HepG2 (cell line): ENCODE measurements around the gene TTC5. TPM values are rescaled to one million over a fixed set of nuclear protein-coding genes. Genes with fewer than 3 reads are reported as not detected.

Experiments
- CAMTA2 ChIP-seq: sonication (generic); formaldehyde crosslinking; IDR thresholded peaks from 2 replicates; pipeline ENCODE4 v1.4.0; 2020; ENCODE audit warnings: mild to moderate bottlenecking, missing genetic modification reagents, borderline replicate concordance
- EEA1 ChIP-seq: sonication (generic); formaldehyde crosslinking; IDR thresholded peaks from 2 replicates; pipeline ENCODE4 v1.5.1; 2020; ENCODE audit warnings: mild to moderate bottlenecking, missing genetic modification reagents, borderline replicate concordance
- FOXJ3 ChIP-seq: sonication (generic); formaldehyde crosslinking; IDR thresholded peaks from 2 replicates; pipeline ENCODE4 v1.4.0; 2020; ENCODE audit warnings: missing genetic modification reagents, mild to moderate bottlenecking, borderline replicate concordance
- HCFC1 ChIP-seq: fragments of 150-350 bp; IDR thresholded peaks from 2 replicates; pipeline ENCODE4 v1.6.1; 2014; ENCODE audit warnings: low read depth, low read length
- PHB2 ChIP-seq: fragments of 450-650 bp; IDR thresholded peaks from 2 replicates; pipeline ENCODE4 v1.6.1; 2018; ENCODE audit not compliant: partially characterized antibody
- SAFB2 ChIP-seq: sonication (generic); formaldehyde crosslinking; IDR thresholded peaks from 2 replicates; pipeline ENCODE4 v1.5.1; 2020; ENCODE audit warnings: missing genetic modification reagents, low read depth, mild to moderate bottlenecking, borderline replicate concordance
- ZNF3 ChIP-seq: IDR thresholded peaks from 2 replicates; pipeline ENCODE4 v1.7.0; 2017; ENCODE audit warnings: inconsistent platforms
- ZNF468 ChIP-seq: sonication (generic); formaldehyde crosslinking; IDR thresholded peaks from 2 replicates; pipeline ENCODE4 v1.8.0; 2022; ENCODE audit warnings: mild to moderate bottlenecking, moderate library complexity, missing genetic modification reagents
- ZNF652 ChIP-seq: IDR thresholded peaks from 2 replicates; pipeline ENCODE4 v1.6.1; 2016; ENCODE audit warnings: low read depth, borderline replicate concordance
- ZNF766 ChIP-seq: sonication (generic); formaldehyde crosslinking; IDR thresholded peaks from 2 replicates; pipeline ENCODE4 v1.5.0; 2020; ENCODE audit warnings: missing genetic modification reagents, borderline replicate concordance
- polyA plus RNA-seq, 8 experiments: library from polyadenylated mRNA; depleted of rRNA in 3 of 8; stranded (reverse) in 7 of 8; unstranded in 1 of 8; fragments of >200 nt; fragmentation: Illumina TruSeq in 4 of 8; extraction: Trizol in 4 of 8; gene quantifications; 2 replicates each; pipeline versions ENCODE4 v1.2.1 to v1.2.3, GENCODE V29; 2011 to 2016; ENCODE audit warnings: low read depth in 4 of 8, missing spikeins in 1 of 8, mixed read lengths in 1 of 8; ENCODE audit not compliant: insufficient read depth in 1 of 8
- total RNA-seq, 5 experiments: library from RNA; depleted of rRNA; stranded (reverse); fragments of >200 nt; fragmentation: Illumina TruSeq; extraction: Trizol; gene quantifications; 2 replicates each; pipeline ENCODE4 v1.2.3, GENCODE V29; 2016; ENCODE audit warnings: low read depth in 1 of 5
- TF ChIP-seq, protein P1 (sequence below): sonication (generic); formaldehyde crosslinking; IDR thresholded peaks from 2 replicates; pipeline ENCODE4 v1.5.0; 2020; ENCODE audit warnings: mild to moderate bottlenecking, missing genetic modification reagents, borderline replicate concordance
- TF ChIP-seq, protein P2 (sequence below): sonication (generic); formaldehyde crosslinking; IDR thresholded peaks from 2 replicates; pipeline ENCODE4 v1.5.1; 2020; ENCODE audit warnings: mild to moderate bottlenecking, missing genetic modification reagents
- TF ChIP-seq, protein P3 (sequence below): IDR thresholded peaks from 2 replicates; pipeline ENCODE4 v1.6.1; 2018; ENCODE audit warnings: missing genetic modification reagents
- TF ChIP-seq, protein P4 (sequence below): sonication (generic); formaldehyde crosslinking; IDR thresholded peaks from 2 replicates; pipeline ENCODE4 v1.5.0; 2020; ENCODE audit warnings: mild to moderate bottlenecking, missing genetic modification reagents, moderate library complexity
- TF ChIP-seq, protein P5 (sequence below): sonication (generic); formaldehyde crosslinking; IDR thresholded peaks from 2 replicates; pipeline ENCODE4 v1.4.0; 2020; ENCODE audit warnings: low read depth, mild to moderate bottlenecking, missing genetic modification reagents
- TF ChIP-seq, protein P6 (sequence below): sonication (generic); formaldehyde crosslinking; IDR thresholded peaks from 2 replicates; pipeline ENCODE4 v1.8.1; 2023; ENCODE audit warnings: missing genetic modification reagents, inconsistent platforms, borderline replicate concordance

TTC5 gene
- total and polyA plus RNA-seq, 2 of the 13 experiments (the other 11 are each of a cell fraction or from before 2014, with no cell fraction given) = 8.7 to 28.5 TPM

DNA sequence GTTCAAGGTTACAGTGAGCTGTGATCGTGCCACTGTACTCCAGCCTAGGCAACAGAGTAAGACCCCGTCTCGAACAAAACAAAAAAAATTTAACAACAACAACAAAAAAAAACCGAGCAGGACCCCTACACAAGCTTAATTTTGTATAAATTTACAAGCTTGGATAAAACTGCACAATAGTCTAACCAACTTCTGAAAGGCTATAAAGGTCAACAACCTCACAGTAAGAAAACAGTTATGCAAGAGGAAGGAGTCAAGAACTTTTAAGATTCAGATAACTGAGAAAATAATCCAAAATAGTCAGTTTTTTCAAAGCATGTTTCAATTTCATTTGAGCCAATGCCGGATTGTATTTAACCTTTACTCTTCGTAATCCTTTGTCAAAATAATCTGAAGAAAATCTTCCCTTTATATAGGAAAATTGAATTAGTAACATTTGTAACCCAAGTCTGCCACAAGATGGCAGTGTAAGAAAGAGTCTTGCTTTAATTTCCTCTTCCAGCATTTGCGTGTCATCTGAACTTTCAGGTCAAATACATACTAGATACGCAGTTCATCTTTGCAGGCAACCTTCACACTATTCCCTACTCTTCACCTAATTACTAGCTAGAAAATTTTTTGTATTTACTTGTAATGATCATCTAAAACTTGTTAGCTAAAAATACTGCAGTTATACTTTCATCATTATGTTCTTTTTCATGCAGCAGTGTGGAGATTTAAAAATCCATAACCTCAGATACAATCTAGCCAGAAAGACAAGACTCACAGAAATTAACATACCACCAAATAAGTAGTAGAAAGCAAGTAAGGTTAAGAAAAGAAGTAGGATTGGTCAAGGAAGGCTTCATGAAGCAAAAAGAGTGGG is 21.5 kb upstream of the TTC5 start (continued):
- TF ChIP-seq, protein P1, sequence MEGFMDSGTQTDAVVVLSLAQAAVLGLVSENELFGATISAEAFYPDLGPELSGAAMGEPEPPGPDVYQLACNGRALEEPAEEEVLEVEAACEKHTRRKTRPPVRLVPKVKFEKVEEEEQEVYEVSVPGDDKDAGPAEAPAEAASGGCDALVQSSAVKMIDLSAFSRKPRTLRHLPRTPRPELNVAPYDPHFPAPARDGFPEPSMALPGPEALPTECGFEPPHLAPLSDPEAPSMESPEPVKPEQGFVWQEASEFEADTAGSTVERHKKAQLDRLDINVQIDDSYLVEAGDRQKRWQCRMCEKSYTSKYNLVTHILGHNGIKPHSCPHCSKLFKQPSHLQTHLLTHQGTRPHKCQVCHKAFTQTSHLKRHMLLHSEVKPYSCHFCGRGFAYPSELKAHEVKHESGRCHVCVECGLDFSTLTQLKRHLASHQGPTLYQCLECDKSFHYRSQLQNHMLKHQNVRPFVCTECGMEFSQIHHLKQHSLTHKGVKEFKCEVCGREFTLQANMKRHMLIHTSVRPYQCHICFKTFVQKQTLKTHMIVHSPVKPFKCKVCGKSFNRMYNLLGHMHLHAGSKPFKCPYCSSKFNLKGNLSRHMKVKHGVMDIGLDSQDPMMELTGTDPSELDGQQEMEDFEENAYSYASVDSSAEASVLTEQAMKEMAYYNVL (CRISPR knock-in tag) = no peak
- TF ChIP-seq, protein P2, sequence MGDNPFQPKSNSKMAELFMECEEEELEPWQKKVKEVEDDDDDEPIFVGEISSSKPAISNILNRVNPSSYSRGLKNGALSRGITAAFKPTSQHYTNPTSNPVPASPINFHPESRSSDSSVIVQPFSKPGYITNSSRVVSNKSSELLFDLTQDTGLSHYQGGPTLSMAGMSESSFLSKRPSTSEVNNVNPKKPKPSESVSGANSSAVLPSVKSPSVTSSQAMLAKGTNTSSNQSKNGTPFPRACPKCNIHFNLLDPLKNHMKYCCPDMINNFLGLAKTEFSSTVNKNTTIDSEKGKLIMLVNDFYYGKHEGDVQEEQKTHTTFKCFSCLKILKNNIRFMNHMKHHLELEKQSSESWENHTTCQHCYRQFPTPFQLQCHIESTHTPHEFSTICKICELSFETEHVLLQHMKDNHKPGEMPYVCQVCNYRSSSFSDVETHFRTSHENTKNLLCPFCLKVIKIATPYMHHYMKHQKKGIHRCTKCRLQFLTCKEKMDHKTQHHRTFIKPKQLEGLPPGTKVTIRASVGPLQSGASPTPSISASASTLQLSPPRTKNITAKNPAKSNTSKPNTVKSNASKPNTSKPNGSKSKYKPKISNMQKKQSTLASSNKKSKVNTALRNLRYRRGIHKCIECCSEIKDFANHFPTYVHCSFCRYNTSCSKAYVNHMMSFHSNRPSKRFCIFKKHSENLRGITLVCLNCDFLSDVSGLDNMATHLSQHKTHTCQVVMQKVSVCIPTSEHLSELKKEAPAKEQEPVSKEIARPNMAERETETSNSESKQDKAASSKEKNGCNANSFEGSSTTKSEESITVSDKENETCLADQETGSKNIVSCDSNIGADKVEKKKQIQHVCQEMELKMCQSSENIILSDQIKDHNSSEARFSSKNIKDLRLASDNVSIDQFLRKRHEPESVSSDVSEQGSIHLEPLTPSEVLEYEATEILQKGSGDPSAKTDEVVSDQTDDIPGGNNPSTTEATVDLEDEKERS = no peak
- TF ChIP-seq ZNF652 (CRISPR knock-in tag) = no peak
- TF ChIP-seq ZNF3 (CRISPR knock-in tag) = no peak
- no peak for TF ChIP-seq HCFC1
- TF ChIP-seq, protein P3, sequence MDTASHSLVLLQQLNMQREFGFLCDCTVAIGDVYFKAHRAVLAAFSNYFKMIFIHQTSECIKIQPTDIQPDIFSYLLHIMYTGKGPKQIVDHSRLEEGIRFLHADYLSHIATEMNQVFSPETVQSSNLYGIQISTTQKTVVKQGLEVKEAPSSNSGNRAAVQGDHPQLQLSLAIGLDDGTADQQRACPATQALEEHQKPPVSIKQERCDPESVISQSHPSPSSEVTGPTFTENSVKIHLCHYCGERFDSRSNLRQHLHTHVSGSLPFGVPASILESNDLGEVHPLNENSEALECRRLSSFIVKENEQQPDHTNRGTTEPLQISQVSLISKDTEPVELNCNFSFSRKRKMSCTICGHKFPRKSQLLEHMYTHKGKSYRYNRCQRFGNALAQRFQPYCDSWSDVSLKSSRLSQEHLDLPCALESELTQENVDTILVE (CRISPR knock-in tag) = no peak
- TF ChIP-seq PHB2 = no peak
- TF ChIP-seq, protein P4, sequence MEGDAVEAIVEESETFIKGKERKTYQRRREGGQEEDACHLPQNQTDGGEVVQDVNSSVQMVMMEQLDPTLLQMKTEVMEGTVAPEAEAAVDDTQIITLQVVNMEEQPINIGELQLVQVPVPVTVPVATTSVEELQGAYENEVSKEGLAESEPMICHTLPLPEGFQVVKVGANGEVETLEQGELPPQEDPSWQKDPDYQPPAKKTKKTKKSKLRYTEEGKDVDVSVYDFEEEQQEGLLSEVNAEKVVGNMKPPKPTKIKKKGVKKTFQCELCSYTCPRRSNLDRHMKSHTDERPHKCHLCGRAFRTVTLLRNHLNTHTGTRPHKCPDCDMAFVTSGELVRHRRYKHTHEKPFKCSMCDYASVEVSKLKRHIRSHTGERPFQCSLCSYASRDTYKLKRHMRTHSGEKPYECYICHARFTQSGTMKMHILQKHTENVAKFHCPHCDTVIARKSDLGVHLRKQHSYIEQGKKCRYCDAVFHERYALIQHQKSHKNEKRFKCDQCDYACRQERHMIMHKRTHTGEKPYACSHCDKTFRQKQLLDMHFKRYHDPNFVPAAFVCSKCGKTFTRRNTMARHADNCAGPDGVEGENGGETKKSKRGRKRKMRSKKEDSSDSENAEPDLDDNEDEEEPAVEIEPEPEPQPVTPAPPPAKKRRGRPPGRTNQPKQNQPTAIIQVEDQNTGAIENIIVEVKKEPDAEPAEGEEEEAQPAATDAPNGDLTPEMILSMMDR (CRISPR knock-in tag) = peak; percentile 84
- TF ChIP-seq SAFB2 = no peak
- no peak for TF ChIP-seq CAMTA2 (CRISPR knock-in tag)
- TF ChIP-seq, protein P5, sequence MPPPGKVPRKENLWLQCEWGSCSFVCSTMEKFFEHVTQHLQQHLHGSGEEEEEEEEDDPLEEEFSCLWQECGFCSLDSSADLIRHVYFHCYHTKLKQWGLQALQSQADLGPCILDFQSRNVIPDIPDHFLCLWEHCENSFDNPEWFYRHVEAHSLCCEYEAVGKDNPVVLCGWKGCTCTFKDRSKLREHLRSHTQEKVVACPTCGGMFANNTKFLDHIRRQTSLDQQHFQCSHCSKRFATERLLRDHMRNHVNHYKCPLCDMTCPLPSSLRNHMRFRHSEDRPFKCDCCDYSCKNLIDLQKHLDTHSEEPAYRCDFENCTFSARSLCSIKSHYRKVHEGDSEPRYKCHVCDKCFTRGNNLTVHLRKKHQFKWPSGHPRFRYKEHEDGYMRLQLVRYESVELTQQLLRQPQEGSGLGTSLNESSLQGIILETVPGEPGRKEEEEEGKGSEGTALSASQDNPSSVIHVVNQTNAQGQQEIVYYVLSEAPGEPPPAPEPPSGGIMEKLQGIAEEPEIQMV (CRISPR knock-in tag) = no peak
- no peak for TF ChIP-seq EEA1 (CRISPR knock-in tag)
- TF ChIP-seq, protein P6, sequence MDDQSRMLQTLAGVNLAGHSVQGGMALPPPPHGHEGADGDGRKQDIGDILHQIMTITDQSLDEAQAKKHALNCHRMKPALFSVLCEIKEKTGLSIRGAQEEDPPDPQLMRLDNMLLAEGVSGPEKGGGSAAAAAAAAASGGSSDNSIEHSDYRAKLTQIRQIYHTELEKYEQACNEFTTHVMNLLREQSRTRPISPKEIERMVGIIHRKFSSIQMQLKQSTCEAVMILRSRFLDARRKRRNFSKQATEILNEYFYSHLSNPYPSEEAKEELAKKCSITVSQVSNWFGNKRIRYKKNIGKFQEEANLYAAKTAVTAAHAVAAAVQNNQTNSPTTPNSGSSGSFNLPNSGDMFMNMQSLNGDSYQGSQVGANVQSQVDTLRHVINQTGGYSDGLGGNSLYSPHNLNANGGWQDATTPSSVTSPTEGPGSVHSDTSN (CRISPR knock-in tag) = no peak
- TF ChIP-seq FOXJ3 (CRISPR knock-in tag) = peak; percentile 17; the same call in 1 of the 2 replicates
- TF ChIP-seq ZNF766 (CRISPR knock-in tag) = no peak
- TF ChIP-seq ZNF468 (CRISPR knock-in tag) = no peak
